ENCODE results near the gene SCFD1. TPM values are rescaled to one million over a fixed set of nuclear protein-coding genes. Genes with fewer than 3 reads are reported as not detected.
A peak's percentile ranks its signal among the peaks of the same experiment; 100 is the strongest.
"Not testable (repeated sequence)": the region's sequence is repeated elsewhere in the genome, so short reads cannot be mapped to it uniquely, and the experiment has no call there.

SCFD1 gene
- total RNA-seq, 1 donor from 2014 or later, result 43.5 TPM

DNA sequence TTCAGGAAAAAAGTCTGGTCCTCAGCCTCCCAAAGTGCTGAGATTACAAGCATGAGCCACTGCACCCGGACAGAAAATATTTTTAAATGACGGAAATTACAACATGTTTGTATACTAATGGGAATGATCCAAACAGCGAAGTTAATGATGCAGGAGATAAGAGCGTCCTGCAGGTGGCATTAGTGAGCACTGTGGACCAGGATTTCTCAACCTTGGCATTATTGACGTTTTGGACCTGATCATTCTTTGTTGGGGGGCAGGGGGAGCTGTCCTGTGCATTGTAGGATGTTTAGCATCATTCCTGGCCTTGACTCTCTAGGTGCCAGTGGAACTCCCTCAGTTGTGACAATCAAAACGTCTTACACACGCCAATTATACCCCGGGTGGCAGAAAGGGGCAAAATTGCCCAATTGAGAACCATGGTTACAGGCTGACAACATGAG is 34.1 kb downstream of the SCFD1 start:
- intact Hi-C loops (cut with micrococcal nuclease), result loop anchor here (10.0 kb wide), 1 partner anchor 249 kb away; no protein-coding TSS in a partner anchor
- DNase-seq (no peak), ATAC-seq (peak; percentile 59)

DNA sequence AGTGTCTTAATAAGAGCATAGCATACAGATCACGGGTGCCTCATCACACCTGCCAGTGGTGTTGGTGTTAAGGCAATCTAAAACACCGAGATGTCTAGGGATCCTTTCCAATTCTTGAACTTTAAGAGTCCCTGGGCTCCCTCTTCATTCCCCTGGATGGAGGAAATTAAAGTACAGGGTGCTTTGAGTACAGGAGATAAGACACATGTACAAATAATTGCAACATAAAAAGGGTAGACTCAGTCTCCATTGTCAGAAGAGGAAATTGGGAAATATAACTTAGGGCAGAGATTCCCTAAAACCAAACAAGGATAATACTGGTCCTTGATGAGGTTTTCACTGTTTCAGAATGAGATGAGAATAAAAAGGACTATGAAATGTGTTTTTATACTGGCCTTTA is 34.9 kb downstream of the SCFD1 start:
- intact Hi-C loops (cut with micrococcal nuclease), result loop anchor here (10.0 kb wide), 1 partner anchor 248 kb away; no protein-coding TSS in a partner anchor
- no peak for DNase-seq
- ATAC-seq, result peak; percentile 58

DNA sequence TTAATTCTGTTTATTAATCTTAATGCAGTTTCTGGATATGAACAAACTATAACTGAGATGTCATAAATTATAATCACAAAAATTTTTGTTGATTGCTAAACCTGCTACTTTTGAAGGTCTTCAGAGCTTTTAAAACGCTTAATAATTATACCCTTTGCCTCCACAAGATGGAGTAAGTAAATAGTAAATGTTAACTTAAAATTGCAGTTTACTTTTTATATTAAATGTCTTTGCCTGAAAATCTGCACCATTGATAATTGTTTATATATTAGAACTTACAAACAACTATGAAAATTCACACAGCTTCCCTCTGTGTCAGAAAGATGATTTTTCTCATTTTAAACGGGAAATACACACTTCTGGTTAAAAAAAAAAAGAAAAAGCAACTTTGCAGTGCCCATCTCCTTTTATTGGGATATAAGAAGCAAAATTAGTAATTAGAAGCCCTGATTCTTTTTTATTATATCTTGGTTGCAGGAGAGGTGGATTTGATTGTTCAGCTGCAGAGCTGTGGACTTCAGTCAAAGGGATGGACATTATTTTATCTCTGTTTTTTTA is 35.6 kb downstream of the SCFD1 start:
- no peak for DNase-seq
- intact Hi-C loops (cut with micrococcal nuclease), result loop anchor here (10.0 kb wide), 1 partner anchor 247 kb away; no protein-coding TSS in a partner anchor
- no peak for ATAC-seq

DNA sequence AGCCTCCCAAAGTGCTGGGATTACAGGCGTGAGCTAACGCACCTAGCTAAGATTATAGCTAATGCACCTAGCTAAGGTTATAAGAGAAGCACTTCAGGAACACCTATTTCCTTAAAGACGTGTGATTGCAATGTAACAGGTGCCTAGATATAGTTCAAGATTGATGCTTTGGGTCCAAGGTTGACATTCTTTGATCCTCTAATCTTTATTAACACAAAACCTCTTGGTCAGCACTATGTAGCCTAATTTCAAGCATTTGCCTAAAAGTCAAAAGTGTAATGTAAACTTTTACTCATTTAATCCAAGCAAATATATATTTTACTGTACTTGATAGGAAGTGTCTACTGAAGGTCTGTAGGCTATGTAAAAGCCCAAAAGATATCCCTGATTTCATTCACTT is 36.5 kb downstream of the SCFD1 start:
- intact Hi-C loops (cut with micrococcal nuclease), result loop anchor here (10.0 kb wide), 1 partner anchor 246 kb away; no protein-coding TSS in a partner anchor

DNA sequence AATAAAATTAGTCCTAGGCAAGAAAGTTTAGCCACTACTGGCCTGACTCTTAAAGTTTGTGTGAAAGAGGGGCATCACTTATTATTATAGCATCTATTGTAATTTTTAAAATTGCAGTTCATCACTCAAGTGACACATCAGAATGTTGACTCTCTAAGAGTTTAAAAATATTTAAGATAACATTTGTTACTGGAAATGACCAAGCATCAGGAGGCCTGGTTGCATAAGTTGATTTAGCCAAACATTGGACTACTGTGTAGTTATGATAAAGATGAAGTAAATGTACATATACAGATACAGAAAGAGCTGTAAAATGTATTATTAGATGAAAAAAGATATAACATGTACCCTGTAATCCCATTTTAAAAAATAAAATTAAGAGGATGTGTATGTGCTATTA is 47.5 kb downstream of the SCFD1 start:
- ATAC-seq (peak; percentile 43), DNase-seq (no peak)
- intact Hi-C loops (cut with micrococcal nuclease), result no loop called here

More for the DNA sequence above, 36.5 kb downstream of the SCFD1 start:
- DNase-seq (no peak), ATAC-seq (no peak)

DNA sequence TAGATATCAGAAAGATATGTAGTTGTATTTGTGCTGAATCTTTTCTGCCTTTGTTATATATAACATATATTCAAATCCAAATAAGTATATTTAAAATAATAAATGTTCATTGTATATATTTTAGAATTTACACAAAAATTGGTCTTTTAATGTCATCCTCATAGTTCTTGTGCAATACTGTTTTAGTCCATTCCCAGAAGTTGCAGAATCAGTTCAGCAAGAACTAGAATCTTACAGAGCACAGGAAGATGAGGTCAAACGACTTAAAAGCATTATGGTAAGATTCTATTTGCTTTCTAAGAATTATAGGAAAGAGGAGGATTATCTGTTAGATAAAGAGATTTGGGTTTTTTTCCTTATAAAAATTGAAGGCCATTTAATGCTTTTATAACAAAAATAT is 51.0 kb downstream of the SCFD1 start:
- intact Hi-C loops (cut with micrococcal nuclease), result no loop called here
- ATAC-seq, result no peak
- no peak for DNase-seq

DNA sequence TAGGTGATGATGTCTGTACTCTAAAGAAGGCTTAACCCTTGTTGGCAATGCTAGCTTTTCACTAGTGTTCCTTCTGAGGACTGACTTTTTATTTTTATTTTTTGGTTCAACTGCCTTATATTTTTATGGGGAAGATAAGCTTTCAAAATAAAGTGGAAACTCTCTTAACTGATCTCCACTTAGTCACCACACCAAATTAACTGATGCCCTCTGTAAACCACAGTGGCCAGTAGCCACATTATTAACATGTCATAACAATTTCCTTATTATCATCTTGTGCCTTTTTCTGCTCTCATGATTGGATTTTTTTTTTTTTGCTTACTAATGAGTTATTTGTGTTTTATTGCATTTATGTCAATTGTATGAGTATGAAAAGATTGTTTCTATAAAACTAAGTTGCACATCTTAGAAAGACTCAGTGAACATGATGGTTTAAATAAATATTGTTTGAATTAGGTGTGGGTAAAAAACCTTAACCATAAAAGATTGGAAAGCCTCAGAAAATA is 56.9 kb downstream of the SCFD1 start:
- ATAC-seq, result no peak
- intact Hi-C loops (cut with micrococcal nuclease), result no loop called here
- no peak for DNase-seq

DNA sequence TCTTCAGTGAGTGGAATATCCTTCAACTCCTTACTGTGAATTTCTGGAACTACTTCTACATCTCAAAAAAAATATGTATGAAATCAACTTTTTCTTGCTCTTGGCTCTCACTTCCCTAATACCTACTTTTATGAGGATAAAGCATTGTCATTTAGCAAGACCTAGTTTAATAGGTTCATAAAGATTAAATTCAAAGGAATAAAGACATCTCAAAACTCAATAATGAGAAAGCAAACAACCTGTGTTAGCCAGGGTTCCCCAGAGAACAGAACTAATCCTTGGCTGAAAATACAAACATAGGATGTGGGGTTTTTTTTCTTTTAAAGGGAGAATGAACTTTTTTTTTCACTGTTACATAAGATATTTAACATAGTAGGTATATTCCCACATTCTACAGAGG is 57.9 kb downstream of the SCFD1 start:
- intact Hi-C loops (cut with micrococcal nuclease), result no loop called here
- no peak for ATAC-seq
- no peak for DNase-seq

DNA sequence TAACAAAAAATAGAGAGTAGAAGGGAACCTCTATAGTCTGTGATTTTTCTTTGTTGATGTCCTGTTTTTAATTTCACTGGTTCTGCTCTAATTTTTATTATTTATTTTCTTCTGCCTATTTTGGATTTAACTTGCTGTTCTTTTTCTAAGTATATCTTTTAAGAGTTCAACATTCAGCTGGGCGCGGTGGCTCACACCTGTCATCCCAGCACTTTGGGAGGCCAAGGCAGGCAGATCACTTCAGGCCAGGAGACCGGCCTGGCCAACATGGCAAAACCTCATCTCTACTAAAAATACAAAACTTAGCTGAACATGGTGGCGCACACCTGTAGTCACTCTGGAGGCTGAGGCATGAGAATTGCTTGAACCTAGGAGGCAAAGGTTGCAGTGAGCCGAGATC is 58.7 kb downstream of the SCFD1 start:
- intact Hi-C loops (cut with micrococcal nuclease); DNase-seq; ATAC-seq: not testable (repeated sequence)

DNA sequence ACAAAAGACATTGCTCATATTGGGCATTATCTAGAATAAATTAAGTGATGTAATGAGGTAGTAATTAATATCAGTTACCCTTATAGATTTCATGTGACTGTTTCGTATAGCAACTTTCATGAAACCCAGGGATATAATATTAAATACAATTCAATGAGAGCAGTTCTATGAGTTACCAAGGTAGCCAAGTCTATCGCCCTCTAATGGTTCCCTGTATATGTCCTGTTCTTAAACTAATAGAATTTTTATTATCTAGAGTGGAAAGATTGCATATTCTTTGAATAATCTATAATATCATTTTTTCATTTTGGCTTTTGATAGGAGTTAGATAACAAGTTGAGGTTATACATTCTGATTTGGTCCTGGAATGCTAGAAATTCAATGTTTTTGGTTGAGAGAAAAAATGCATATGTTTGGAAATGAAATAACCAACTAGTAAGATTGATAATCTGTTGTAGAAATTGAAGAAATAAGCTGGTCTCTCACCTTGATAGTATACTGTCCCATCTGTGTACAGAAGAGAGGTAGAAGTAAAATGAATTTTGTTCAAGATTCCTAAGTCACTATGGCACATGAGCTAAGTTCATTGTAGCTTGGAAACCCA is 59.7 kb downstream of the SCFD1 start:
- DNase-seq, result no peak
- no peak for ATAC-seq
- intact Hi-C loops (cut with micrococcal nuclease), result no loop called here

DNA sequence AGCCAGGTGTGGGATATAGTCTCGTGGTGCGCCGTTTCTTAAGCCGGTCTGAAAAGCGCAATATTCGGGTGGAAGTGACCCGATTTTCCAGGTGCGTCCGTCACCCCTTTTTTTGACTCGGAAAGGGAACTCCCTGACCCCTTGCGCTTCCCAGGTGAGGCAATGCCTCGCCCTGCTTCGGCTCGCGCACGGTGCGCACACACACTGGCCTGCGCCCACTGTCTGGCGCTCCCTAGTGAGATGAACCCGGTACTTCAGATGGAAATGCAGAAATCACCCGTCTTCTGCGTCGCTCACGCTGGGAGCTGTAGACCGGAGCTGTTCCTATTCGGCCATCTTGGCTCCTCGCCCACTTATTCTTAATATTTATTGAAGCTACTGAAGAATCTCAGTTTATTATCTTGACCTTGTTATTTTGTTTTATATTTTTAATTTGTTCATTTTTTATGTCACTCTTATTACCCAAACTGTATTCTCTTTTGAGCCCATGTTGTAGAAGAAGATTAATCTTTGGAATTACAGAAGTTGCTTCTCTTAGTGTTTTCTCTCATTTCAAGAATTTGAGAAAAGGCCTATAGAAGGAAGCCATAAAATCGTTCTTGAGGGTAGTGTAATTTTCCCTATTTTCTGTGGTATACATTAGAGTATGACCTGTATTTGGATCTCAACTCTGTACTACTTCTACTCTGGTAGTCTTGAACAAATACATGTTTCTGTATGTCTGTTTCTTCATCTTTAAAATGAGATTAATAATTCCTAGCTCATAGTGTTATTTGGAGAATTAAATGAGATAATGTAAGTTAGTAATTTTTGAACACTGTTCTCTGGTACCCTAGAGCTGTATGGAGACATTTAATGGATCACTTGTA is 68.6 kb downstream of the SCFD1 start:
- DNase-seq; ATAC-seq; intact Hi-C loops (cut with micrococcal nuclease): not testable (repeated sequence)

DNA sequence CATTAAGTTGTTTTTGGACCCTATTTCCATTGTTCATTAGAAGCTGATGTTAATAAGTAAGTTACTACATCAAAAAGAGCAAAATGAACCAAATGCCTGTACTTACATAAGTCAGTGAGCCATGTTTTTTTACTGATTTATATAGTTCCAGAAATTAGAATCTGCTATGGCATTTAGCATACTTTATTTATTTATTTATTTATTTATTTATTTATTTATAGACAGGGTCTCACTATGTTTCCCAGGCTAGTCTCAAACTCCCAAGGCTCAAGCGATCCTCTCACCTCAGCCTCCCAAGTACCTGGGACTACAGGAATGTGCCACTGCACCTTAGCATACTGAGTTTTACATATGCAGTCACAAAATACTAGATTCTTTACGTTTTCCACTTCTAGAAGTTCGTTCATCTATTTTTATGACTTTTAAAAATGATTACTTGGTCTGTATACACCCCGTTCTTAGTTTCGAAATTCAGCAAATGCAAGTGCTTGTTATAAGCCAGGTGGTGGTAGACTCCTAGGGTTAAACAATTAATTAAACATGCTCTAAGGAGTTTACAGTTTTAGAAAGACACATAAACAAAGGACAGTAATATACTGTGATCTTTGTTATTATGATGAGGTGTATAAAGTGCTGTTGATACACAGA is 69.8 kb downstream of the SCFD1 start:
- DNase-seq, result no peak
- ATAC-seq, result no peak
- intact Hi-C loops (cut with micrococcal nuclease), result no loop called here

DNA sequence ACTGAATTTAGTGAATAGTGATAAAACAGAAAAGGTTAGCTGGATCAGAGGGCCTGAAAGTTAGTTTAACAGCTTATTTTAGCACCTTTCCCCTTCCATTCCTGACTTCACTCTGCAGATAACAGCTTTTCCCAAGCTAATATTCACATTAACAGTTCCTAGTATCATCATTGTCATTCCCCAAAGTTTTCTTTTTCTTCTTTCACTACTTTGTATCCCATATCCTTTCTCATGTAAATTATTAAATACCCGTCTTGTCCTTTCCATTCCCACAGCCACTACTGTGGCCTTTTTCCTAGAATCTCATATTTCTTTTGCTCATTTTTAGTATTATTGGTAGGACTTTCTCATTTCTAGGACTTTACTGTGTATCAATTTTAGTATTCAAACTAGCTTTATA is 70.5 kb downstream of the SCFD1 start:
- DNase-seq, result no peak
- intact Hi-C loops (cut with micrococcal nuclease), result no loop called here
- ATAC-seq, result no peak

DNA sequence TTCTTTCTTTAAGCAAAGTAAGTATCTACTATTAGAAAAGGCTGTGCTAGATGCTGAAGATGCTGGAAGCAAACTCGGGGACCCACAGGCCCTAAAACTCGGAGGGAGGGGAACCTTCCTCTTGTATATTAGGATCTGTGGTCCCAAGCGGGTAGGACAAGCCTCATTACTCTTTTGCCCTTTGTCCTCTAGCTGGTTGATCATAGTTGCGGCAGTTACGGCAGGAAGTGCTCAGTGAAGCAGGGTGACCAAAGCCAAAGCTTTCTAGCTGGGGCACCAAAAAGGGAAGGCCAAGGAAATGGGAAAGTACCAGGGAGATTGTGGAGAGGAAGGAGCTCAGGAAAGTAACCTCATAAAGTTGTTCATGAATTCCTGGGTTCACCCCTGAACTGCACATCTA is 76.3 kb downstream of the SCFD1 start:
- intact Hi-C loops (cut with micrococcal nuclease), result no loop called here
- DNase-seq, result no peak
- no peak for ATAC-seq

DNA sequence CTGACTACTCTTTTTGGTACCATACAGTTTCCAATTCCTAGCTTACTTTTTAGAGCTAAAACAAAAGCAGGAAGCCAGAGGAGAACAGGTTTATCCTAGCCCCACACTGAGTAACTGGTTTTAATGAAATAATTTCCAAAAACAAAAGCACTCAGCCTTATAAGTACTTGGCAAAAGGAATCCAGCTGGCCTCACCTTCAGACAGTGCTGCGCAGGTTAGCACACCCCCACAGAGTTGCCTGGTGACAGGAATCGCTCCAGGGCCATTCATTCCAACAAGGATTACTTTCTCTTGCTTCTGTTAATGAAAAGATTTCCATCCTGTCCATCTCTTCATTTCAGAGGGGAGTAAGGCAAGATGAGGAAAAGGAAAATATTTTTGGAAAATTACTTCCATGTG is 84.6 kb downstream of the SCFD1 start:
- ATAC-seq, result no peak
- no peak for DNase-seq
- intact Hi-C loops (cut with micrococcal nuclease), result no loop called here

DNA sequence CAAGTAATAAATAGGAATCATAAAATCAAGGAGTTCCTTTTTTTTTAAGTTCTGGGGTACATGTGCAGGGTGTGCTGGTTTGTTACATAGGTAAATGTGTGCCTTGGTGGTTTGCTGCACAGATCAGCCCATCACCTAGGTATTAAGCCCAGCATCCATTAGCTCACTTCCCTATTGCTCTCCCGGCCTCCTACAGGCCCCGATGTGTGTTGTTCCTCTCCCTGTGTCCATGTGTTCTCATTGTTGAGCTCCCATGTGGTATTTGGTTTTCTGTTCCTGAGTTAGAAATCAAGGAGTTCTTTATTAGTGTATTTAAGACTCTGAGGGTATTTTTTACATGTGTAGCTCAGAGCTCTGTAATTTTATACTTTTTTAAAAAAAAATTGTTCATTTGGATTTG is 86.0 kb downstream of the SCFD1 start:
- ATAC-seq, result no peak
- intact Hi-C loops (cut with micrococcal nuclease), result no loop called here

DNA sequence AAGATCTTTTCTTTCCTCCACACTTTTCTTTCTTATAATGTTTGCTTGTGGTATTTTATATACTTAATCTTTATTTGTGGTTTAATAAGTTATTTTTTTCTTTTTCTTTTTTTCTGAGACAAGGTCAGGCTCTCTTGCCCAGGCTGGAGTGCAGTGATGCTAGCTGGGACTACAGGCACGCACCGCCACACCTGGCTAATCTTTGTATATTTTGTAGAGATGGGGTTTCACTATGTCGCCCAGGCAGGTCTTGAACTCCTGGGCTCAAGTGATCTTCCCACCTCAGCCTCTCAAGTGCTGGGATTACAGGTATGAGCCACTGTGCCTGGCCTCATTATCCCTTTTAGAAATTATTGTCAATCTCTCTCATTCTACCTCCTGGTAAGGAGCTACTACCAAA is 87.1 kb downstream of the SCFD1 start:
- no peak for DNase-seq
- intact Hi-C loops (cut with micrococcal nuclease), result no loop called here
- ATAC-seq, result no peak

More for the DNA sequence above, 86.0 kb downstream of the SCFD1 start:
- no peak for DNase-seq

DNA sequence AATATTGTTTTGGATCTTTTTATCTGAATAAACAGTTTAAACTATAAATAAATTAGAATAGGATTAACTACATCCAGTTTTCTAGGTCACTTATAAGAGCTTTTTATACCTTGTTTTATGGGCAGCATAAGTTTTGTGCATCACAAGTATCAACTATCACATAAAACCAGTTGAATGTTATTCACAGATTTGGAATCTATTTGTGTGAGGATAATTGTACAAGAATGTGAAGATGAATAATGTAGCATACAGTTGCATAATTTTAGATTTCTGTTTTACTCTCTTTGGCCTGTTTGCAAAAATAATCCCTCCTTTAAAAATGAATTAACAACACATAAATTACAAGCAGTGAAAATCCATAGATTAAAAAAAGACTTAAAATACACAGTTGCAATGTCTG is 88.8 kb downstream of the SCFD1 start:
- no peak for DNase-seq
- no peak for ATAC-seq
- intact Hi-C loops (cut with micrococcal nuclease), result no loop called here

DNA sequence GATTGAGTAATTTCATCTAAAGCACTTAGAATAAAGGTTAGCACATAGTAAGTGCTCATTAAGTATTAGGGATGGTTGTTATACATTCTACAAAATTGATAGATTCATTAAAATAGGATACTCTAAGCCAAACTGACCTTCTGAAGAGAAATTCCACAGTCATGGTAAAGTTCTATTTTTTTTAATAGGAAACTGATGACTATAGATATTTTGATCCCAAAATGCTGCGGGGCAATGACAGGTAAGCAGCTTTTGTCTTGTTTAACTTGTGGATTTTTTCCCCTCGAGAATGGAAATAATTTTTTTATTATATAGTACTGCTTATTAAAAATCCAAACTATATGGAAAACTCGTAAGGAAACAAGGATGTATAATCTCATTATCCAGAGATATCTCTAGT is 97.0 kb downstream of the SCFD1 start:
- ATAC-seq, result no peak
- no peak for DNase-seq
- intact Hi-C loops (cut with micrococcal nuclease), result no loop called here

DNA sequence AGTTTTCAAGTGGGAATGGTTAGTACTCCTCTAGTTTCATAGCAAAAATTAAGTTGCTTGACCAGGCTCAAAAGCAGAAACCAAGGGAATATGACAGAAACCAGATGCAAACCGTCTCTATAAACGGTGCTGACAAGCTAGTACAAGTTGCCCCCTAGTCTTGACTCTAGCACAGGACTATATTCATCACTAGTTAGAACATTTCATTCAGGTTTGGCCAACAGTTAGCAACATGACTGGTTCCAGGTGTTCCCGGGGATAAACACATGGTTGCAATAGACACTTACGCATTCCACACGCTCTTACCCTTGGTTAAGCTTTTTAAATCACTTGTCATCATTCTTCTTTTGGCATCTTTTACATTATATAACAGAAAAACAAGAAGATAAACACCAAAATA is 103.6 kb downstream of the SCFD1 start:
- intact Hi-C loops (cut with micrococcal nuclease), result no loop called here
- DNase-seq (no peak), ATAC-seq (peak; percentile 42)
